GM21390 (cell line): ENCODE measurements around the gene HOXA2.

Experiments used
- ATAC-seq: cut with Tn5 transposase; IDR thresholded peaks from one replicate; pipeline ENCODE4 v1.9.1; 2021; ENCODE audit not compliant: unreplicated experiment

HOXA2 gene

DNA sequence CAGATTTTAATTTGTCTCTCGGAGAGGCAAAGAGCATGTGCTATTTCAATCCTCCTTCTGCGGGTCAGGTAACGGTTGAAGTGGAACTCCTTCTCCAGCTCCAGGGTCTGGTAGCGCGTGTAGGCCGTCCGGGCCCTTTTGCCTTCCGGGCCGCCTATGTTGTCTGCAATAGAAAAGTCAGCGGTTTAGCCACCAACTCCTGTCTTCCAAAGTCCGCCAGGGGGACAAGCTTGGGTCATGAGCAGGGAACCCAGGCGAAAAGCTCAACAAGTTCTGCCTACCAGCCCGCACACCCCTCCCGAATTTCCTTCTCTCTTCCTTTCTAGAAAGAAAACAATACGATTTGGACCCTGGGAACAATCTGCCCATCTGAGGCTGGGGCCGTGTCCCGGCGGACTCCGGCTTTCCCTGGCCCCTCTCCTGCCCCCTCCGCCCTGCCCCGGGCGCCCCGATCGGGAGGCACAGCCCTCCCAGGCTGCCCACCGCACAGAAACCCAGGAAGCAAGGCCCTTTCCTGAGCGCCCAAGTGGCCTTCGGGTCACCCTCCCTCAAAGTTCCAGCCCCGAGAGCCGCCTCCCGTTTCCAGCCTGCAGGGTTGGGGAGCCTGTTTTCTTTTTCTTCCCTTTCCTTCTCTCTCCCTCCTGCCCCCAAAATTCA, 39.6 kb upstream of the HOXA2 start:
- no peak for ATAC-seq

DNA sequence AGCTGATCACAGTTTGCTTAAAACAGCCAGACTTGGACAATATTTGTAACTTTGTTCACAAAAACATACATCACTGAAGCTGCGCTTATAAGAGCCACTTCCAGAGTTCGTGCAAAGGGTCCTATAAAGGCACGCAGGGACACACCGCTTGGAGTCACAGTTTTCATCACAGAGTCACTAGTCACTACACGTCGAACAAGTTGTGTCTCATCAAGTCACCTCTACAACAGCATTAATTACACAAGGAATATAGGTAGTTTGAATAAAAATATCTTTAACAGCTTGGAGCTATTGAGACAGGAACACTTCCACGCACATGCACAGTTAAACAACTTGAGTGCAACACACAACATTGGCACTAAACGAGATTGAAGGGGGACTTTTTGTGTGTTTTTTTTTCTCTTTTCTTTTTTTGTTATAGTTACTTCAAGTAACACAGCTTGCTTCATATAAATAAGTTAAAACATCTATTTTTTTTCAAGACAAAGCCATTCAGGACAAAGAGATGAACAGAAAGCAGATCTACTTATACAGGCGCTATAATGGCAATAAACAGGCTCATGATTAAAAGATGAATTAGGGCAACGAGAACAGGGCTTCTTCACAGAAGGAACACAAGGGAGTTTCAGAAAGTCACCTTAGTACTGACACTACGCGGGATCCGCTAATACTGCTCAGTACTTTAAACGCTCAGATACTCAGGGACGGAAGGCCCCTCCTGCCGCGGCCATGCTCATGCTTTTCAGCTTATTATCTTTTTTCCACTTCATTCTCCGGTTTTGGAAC, 38.8 kb upstream of the HOXA2 start:
- no peak for ATAC-seq

DNA sequence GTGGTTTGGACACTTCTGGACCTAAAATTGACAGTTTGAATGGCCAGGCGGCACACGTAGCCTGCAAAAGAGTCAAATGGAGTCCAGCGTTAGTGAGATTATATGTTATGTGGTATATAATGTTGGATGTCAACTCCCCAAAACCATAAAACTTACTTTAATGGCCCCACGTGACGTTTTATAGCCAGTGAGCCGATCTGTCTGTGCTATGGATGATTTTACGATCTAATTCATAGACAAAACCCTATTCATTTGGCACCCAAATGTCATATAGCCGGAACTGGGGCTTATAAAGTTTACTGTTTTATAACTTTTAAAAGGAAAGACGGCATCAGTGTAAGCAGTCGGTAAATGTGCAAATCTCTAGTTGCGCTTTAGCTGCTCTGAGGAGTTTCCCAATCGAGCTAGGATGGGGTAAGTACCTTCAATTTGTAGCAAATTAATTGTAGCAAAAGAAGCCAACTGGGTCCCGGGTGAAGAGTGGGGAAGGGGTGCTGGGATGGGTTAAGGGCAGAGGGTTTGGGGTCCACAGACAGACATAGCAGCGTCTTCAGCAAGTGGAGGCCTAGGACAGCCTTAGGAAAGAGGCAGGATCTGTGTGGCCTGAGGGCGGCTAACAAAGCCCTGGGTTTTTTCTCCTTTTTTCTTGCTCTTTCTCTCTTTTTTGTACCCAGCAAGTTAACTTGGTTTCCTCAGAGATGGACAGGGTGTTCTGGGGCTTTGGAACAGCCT, 37.8 kb upstream of the HOXA2 start:
- ATAC-seq, result no peak

DNA sequence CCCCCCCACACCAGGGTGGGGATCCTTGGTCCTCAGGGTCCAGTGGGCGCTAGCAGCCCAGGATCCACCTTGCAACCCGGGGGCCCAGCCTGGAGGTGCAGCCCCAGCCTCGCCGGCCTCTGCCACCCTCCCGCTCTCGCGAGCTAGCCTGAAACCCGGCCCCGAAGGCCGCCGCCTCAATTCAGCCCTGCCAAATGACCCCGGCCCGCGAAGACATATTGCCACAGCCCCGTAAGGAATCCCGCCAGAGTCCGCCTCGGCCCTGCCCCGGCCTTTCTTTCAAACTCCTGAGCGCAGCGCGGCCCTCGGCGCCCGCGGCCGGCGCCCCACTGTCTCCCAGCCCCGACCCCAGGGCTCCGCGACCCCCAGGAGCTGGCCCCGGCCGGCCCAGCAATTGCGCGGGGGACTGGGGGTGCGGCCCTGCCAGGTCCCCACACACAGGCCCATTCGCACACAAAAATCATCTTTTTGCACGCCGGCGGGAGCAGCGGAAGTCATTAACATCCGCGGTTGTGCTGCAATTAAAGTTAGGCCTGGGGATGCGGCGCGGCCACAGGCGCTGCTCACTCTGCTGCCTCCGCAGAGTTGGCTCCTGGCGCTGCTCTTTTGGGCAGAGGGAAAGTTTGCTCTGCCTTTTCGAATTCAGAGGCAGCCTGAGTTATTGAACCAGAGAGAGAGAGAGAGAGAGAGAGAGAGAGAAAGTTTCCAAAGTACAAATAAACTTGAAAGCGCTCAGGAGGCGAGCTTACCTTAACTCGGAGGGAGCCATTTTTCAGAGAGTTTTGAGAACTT, 37.0 kb upstream of the HOXA2 start:
- ATAC-seq, result no peak

DNA sequence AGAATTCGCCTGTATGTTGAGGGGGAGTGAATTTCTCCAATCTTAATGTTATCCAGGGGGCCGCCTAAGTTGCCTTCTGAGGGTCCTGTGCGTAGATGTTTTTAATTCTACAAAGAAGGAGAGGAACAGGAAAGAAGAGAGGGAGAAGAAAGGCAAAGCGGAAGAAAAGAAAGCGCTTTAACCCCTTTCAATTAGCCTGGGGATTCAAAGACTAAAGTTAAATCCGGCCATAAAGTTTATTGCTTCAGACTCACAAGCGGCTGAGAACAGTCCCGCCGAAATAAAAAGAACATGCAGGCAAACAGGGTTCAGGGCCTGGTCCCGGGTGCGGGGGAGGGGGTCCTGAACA, 36.5 kb upstream of the HOXA2 start:
- no peak for ATAC-seq

DNA sequence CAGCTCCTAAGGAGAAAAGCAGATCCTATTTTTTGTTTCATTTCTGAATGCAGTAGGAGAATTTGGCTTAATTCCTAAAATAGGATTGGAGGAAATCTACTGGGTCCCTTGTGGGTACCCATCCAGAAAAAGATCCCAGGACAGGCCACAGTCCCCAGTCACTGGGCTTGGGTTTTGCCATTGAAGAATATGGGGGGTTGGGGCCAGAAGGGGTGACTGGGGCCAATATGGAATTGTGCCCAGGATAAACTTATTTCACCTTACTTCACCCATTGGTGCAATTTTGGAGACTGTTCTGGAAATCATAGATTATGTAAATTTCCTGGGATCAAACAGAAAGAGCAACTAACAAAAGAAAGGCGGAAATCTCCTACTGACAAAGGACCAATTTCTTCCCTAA, 36.0 kb upstream of the HOXA2 start:
- ATAC-seq, result no peak

DNA sequence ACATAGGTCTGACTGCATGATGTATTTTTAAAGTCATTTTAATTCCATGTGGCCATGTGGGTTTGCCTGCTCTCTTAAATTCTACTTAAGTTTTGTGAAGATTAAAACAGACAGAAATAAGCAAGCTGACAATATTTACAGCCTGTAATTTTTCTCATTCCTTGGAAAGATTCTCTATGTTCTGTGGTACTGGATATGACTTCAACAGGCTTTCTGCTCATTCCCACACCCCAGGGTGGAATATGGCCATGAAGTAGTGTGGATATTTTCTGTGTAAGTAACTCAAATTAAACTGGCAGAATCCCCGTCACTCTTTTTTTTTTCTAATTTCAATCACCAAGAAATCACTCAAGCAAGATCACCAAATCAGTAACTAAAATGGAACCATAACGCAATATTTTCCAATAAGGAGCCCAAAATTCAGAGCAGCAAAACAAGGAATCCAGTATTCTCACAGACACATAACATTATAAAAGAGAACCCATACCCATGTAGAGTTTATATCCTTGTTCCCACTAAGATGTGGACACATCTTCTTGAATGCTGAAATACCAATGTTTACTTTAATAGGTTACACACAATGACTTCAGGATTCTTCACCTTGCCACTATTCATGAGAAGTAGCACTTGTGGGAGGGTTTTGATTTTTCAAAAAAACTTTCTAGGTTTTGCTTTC, 35.3 kb upstream of the HOXA2 start:
- no peak for ATAC-seq

DNA sequence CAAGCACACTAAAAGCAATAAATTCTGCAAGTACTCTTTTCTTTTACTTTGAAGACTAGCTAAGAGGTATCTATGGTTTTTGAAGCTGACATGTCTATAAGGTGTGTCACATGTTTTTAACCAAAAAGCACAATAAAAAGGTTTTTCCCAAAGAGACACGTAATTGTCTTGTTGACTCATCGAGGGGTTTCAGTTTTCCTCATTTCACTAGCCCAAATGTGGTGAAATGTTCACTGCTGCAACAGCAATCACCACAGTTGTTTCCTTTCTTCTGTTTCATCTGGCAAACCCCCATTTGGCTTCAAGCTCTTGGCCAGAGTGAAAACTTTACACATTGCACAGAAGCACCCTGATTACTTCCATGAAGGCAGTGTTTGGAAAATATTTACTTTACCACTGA, 31.9 kb upstream of the HOXA2 start:
- no peak for ATAC-seq

DNA sequence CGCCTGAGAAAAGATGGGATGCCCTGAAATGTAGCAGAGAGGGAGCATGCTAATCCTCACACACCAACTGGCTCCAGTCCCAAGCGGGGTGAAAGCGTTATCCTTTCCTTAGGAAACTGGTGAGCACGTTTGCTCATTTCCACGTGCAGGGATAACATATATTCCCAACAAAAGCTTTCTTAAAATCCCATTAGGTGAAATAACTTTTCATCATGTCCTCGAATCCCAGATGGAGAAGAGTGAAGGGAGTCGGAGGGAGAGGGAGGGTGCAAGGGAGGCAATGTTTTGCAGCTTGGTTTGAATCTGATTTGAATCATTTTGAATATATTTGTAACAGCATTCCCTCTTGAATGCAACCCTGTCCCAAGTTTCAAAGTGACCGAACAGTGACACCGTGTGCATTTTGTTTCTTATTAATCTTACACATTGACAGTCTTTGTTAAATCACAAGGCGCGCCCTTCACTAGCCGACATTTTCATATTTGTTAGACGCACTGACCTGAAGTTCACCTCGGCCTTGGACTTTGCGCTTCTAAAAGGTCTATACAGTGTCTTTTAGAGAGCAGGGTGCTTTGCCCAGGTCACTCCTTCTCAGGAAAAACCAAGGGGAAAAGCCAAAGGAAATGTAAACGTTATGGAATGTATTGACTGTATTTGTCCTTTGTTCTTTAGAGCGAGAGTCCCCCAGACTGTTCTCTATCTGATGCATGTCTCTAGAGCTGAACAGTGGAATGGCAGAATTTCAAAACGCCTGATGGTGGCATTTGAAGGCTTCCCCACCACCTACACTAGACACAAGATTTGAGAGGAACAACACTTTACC, 31.1 kb upstream of the HOXA2 start:
- no peak for ATAC-seq

DNA sequence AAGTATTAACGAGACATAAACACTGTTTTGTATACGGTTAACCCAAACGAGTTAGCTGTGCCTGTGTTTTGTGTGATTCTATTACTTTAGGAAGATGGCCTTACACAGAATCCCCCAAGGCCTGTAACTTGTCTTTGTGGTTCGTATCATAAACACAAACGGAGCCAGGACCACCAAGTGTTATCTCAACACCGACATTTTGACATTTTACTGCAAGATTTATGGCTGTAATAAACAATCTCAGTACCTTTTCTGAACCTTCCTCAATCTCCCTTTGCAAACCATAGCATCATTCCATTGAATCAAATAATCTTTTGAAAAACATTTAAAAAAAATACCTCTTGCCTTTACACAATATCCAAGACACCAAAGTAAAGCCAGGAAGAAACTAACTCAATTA, 30.5 kb upstream of the HOXA2 start:
- no peak for ATAC-seq

DNA sequence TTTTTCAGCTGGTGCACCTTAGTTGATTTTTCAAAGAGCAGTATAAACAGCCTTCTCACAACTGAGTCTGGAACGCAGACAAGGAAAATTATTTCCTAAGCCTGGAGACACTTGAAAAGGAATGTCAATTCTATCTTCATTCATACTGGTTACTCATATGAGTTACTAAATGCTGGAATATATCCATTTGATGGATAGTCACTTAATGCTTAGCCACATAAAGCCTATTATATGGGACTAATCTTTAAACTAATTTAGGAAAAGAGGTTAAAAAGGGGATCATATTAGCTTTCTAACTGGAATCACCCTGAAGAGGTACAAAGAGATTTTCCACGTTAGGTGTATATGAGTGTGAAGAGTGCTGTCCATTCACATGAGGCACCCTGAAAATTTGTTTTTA, 29.7 kb upstream of the HOXA2 start:
- no peak for ATAC-seq

DNA sequence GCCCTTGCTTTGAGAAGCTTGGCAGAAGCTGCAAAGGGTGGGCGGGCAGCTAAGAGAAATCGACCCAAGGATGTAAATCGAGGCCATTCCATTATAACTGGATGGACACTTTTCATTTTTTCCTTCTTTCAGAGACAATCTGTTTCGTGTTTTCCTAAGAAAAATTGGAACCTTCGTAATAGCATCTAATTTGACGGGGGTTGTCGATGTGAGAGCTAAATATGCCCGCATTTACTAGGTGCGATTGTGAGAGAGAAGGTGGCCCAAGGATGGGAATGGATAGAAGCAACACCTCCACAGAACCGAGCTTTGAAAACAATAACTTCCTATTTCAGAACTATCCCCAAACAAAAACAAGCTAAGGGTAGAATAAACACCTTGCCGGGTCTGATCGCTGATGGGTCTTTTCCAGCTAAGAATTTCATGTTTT, 28.9 kb upstream of the HOXA2 start:
- ATAC-seq, result no peak

DNA sequence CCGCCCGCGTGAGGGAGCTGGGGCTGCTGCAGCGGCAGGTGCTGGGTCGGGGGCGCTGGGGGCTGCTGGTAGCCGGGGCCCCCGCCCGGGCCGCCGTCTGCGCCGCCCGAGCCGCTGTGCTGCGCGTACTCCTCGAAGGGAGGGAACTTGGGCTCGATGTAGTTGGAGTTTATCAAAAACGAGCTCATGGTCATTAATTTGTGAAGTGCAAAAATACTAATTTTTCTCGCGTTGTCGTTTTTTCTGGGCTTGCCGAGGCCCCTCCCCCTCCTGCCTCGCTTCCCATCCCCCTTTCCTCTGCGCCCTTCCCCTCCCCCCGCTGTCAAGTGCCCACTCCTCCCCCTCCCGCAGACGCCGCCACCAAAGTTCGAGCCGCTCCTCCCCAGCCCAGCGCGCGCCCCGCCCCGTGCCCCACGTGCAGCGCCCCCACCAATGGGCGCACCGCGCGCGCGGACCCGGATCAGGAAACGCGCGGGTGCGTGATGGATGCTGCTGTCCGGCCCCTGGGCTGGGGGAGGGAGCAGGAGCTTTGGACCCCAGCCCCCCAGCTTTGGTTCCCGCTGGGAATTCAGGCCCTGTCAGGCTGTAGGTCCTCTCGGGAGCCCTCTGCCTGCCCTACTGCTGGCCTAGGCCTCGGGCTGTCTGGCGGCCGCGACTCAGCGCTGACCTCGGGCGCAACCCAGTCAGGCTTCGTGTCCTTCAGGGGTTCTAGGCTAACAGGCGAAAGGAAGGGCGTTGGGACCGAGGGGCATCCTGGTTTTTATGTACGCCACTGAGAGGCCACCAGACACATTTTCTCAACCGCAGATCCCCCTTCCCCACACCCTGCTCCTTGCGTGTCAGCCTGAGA, 28.3 kb upstream of the HOXA2 start, which contains the start of gene HOXA4:
Gene HOXA4, minus strand, starts transcription at position 218 of the 850 bp plus-strand sequence. Its CDS starts 24 bp downstream, at position 194.
- no peak for ATAC-seq

DNA sequence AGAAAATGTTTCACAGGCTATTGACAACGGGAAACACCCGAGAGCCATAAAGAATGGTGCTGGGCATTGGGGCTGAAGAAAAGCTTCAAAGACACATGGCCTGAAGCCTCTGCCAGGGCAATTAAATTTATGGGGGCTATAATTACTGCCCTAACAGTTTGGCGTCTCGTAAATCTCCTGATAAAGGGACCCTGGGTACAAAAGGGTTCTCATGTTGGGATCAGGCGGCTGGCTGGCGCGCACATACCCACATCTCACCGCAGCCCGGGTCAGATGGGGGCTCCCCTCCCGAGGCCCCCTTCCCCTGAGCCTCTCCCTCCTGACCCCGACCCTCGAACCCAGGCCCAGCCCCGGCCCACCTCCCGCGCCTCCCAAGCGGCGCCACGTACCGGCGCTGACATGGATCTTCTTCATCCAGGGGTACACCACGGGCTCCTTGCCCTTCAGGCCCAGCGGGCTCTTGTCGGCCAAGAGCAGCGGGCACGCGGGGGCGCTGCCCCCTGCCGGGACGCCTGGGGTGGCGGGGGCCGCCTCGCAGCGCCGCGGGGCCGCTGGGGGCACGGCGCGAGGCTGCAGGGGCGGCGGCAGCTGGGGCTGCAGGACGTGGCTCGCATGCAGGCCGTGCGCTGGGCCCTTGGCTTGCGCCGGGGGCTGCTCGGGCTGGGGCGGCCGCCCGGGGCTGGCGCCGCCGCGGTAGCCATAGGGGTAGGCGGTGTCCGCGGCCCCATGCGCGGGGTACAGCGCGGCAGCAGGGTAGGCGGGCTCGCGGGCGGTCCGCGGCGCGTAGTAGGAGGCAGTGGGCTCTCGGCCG, 27.5 kb upstream of the HOXA2 start:
- no peak for ATAC-seq

DNA sequence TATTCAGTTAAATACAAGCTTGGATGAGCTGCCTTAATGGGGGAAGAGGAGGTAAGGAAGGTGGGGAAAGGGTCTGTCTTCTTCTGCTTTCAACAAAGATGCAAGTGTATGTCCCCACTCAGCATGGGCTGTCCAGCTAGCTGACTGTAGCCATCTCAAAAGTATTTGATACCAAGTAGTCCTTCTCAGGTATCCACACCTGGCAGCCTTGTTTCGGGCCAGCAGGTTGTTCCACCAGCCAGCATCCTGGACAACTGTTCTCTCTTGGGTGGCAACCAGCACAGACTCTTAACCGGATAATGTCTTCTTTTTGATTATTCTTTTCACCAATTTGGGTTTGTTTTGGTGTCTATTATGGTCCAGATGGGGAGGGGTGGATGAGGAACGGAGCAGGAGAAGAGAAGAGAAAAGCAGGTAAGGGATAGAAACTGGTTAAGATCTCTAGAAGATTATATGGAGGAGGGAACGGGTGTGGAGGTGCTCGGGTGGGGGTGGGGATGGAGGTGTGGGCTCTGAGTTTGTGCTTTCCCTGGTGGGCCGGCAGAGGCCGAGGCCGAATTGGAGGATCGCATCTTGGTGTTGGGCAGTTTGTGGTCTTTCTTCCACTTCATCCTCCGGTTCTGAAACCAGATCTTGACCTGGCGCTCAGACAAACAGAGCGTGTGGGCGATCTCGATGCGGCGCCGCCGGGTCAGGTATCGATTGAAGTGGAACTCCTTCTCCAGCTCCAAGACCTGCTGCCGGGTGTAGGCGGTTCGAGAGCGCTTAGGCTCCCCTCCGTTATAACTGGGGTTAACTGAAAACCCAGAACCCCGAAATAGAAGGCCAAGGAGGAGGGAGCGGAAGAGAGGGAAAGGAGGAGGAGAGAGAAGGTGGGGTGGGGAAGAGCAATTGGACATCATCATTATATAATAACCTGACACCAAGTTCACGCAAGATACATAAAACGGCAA, 26.6 kb upstream of the HOXA2 start:
- no peak for ATAC-seq

DNA sequence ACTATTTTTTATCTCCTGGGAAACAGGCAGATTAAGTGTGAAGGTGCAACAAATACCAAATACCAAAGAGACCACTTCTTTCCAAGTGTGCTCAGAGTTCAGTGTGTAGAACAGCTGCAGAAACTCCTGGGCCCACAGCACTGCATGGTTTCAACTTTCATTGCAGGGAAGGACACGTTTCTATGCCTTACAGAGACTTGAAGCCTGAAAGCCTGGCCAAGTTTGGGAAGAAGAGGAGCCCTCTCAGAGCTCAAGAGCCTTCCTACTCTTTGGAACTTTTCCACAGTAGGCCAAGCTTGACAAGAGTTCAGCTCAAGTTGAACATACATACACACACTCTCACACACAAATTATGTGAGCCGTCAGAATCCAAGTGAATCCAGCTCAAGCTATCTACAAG, 25.6 kb upstream of the HOXA2 start:
- no peak for ATAC-seq
